H1 (cell line): ENCODE measurements around the gene CPD. TPM values are rescaled to one million over a fixed set of nuclear protein-coding genes. Genes with fewer than 3 reads are reported as not detected.

Source experiments
- CTCF ChIA-PET: fragments of 300-600 bp; sonication (Branson Sonifier 250); formaldehyde crosslinking; loops from one replicate; lab custom pipeline; 2021; ENCODE audit not compliant: partially characterized antibody; lab: Charles Lee
- POLR2A ChIA-PET: fragments of 300-600 bp; sonication (Branson Sonifier 250); formaldehyde crosslinking; loops from one replicate; lab custom pipeline; 2021; ENCODE audit warnings: inconsistent platforms; ENCODE audit not compliant: partially characterized antibody; lab: Charles Lee
- DNase-seq, 2 experiments: peaks; one replicate each; pipeline versions ENCODE4 v3.0.0 to v3.0.0-alpha.2; 2010 to 2022; ENCODE audit warnings: low spot score in 2 of 2, low read depth in 1 of 2, mixed read lengths in 1 of 2
- FAIRE-seq: peaks from 2 replicates; lab custom pipeline; 2011; peaks lifted over from hg19 to GRCh38; lab: Jason Lieb, UNC
- H2AFZ ChIP-seq: 2 replicates; pipeline ENCODE4 v1.8.1; 2012; ENCODE audit warnings: low read length, inconsistent platforms
- H2AK5ac ChIP-seq: 2 replicates; pipeline ENCODE4 v1.6.1; 2013; ENCODE audit warnings: low read depth, low read length
- H2BK120ac ChIP-seq: replicated peaks from 2 replicates; pipeline ENCODE3; 2013; ENCODE audit warnings: low read depth, low read length, inconsistent platforms
- H2BK12ac ChIP-seq: 2 replicates; pipeline ENCODE4 v1.6.1; 2013; ENCODE audit warnings: low read depth, low read length
- H2BK15ac ChIP-seq: 2 replicates; pipeline ENCODE4 v1.6.1; 2013; ENCODE audit warnings: low read length
- H2BK20ac ChIP-seq: 2 replicates; pipeline ENCODE4 v1.6.1; 2013; ENCODE audit warnings: low read length
- H2BK5ac ChIP-seq: 2 replicates; pipeline ENCODE4 v1.6.1; 2013; ENCODE audit warnings: low read depth, low read length
- H3K14ac ChIP-seq: 2 replicates; pipeline ENCODE4 v1.6.1; 2013; ENCODE audit warnings: inconsistent platforms; ENCODE audit not compliant: insufficient read length
- H3K18ac ChIP-seq: 2 replicates; pipeline ENCODE4 v1.6.1; 2013; ENCODE audit warnings: low read length; ENCODE audit errors: extremely low read depth
- H3K23ac ChIP-seq: 2 replicates; pipeline ENCODE4 v1.6.1; 2013; ENCODE audit warnings: inconsistent platforms; ENCODE audit not compliant: insufficient read length
- H3K23me2 ChIP-seq: 2 replicates; pipeline ENCODE4 v1.6.1; 2013; ENCODE audit warnings: low read depth, low read length
- H3K27ac ChIP-seq: 2 replicates; pipeline ENCODE4 v1.6.1; 2011; ENCODE audit warnings: low read depth, low read length, inconsistent platforms
- H3K27me3 ChIP-seq, 4 experiments: replicated peaks in 1 of 4; 1 replicate in 1 of 4; 2 replicates in 3 of 4; pipeline versions ENCODE4 v1.6.1 to v1.8.1; 2011 to 2013; ENCODE audit warnings: low read length in 3 of 4, mild to moderate bottlenecking in 3 of 4, inconsistent platforms in 2 of 4, mixed read lengths in 2 of 4, moderate library complexity in 1 of 4; ENCODE audit not compliant: control insufficient read depth in 3 of 4, insufficient read depth in 3 of 4; ENCODE audit errors: extremely low read depth in 1 of 4
- H3K36me3 ChIP-seq, 4 experiments: 2 replicates each; pipeline versions ENCODE4 v1.6.1 to v1.8.1; 2011 to 2013; ENCODE audit warnings: mild to moderate bottlenecking in 4 of 4, low read length in 3 of 4, moderate library complexity in 2 of 4, control low read depth in 1 of 4, inconsistent platforms in 1 of 4; ENCODE audit not compliant: insufficient read depth in 4 of 4, control insufficient read depth in 2 of 4
- H3K4ac ChIP-seq: replicated peaks from 2 replicates; pipeline ENCODE3; 2013; ENCODE audit warnings: low read length, low read depth, mixed read lengths, inconsistent platforms; ENCODE audit not compliant: insufficient read length
- H3K4me1 ChIP-seq, 4 experiments: replicated peaks in 1 of 4; 1 replicate in 1 of 4; 2 replicates in 3 of 4; pipeline versions ENCODE4 v1.6.1 to v1.8.1; 2011 to 2013; ENCODE audit warnings: low read length in 3 of 4, inconsistent platforms in 2 of 4, mixed read lengths in 1 of 4; ENCODE audit not compliant: insufficient read depth in 4 of 4, control insufficient read depth in 3 of 4
- H3K4me2 ChIP-seq, 2 experiments: 2 replicates each; pipeline versions ENCODE4 v1.6.1 to v1.8.1; 2011 to 2013; ENCODE audit warnings: low read depth in 2 of 2, low read length in 2 of 2, control low read depth in 1 of 2, inconsistent platforms in 1 of 2, mild to moderate bottlenecking in 1 of 2; ENCODE audit not compliant: insufficient read depth in 1 of 2
- H3K4me3 ChIP-seq, 4 experiments: fragments of 200-600, 300-600 bp in 1 of 4; sonication (generic), shearing (Covaris generic), sonication (Bioruptor Twin) in 1 of 4; 2 replicates each; pipeline versions ENCODE4 v1.5.1 to v1.8.1; 2011 to 2016; ENCODE audit warnings: low read length in 4 of 4, low read depth in 3 of 4, control low read depth in 2 of 4, inconsistent platforms in 2 of 4, mild to moderate bottlenecking in 2 of 4, mixed read lengths in 1 of 4, moderate library complexity in 1 of 4; ENCODE audit not compliant: insufficient read depth in 2 of 4; ENCODE audit errors: extremely low read depth in 1 of 4
- H3K56ac ChIP-seq: replicated peaks from 2 replicates; pipeline ENCODE3; 2013; ENCODE audit warnings: low read depth, mild to moderate bottlenecking, mixed read lengths, low read length, inconsistent platforms; ENCODE audit not compliant: insufficient read length
- H3K79me1 ChIP-seq: 2 replicates; pipeline ENCODE4 v1.6.1; 2013; ENCODE audit warnings: low read depth, low read length, control low read depth
- H3K79me2 ChIP-seq, 2 experiments: 2 replicates each; pipeline versions ENCODE4 v1.6.1 to v1.8.1; 2012 to 2013; ENCODE audit warnings: low read length in 2 of 2, mild to moderate bottlenecking in 2 of 2, inconsistent platforms in 1 of 2; ENCODE audit not compliant: insufficient read depth in 2 of 2, control insufficient read depth in 1 of 2
- H3K9ac ChIP-seq, 4 experiments: replicated peaks in 1 of 4; 1 replicate in 1 of 4; 2 replicates in 3 of 4; pipeline versions ENCODE4 v1.6.1 to v1.8.1; 2011 to 2013; ENCODE audit warnings: low read depth in 3 of 4, low read length in 3 of 4, control low read depth in 2 of 4, mild to moderate bottlenecking in 2 of 4, moderate library complexity in 2 of 4, inconsistent platforms in 1 of 4; ENCODE audit errors: extremely low read depth in 1 of 4
- H3K9me3 ChIP-seq, 2 experiments: 2 replicates each; pipeline versions ENCODE4 v1.6.1 to v1.8.1; 2012 to 2013; ENCODE audit warnings: mild to moderate bottlenecking in 2 of 2, moderate library complexity in 2 of 2, control low read depth in 1 of 2, inconsistent platforms in 1 of 2, low read depth in 1 of 2, low read length in 1 of 2, mixed read lengths in 1 of 2; ENCODE audit not compliant: insufficient read depth in 2 of 2
- H4K20me1 ChIP-seq, 2 experiments: replicated peaks in 1 of 2; 2 replicates each; pipeline versions ENCODE3 to v1.8.1; 2011 to 2013; ENCODE audit warnings: inconsistent platforms in 2 of 2, low read length in 2 of 2, mild to moderate bottlenecking in 1 of 2; ENCODE audit not compliant: insufficient read depth in 2 of 2, control insufficient read depth in 1 of 2
- H4K5ac ChIP-seq: 2 replicates; pipeline ENCODE4 v1.6.1; 2013; ENCODE audit warnings: low read length, low read depth, mixed read lengths, inconsistent platforms; ENCODE audit not compliant: insufficient read length
- H4K8ac ChIP-seq: 2 replicates; pipeline ENCODE4 v1.8.0; 2013; ENCODE audit warnings: mild to moderate bottlenecking, moderate library complexity, low read length, inconsistent platforms; ENCODE audit not compliant: insufficient read depth; ENCODE audit errors: extremely low read depth
- H4K91ac ChIP-seq: replicated peaks from 2 replicates; pipeline ENCODE3; 2013; ENCODE audit warnings: low read length, mixed read lengths, inconsistent platforms; ENCODE audit not compliant: insufficient read length
- ASH2L ChIP-seq: fragments of 200-600, 300-600 bp; sonication (generic); IDR thresholded peaks from one replicate; pipeline ENCODE4 v1.7.1; 2017; ENCODE audit warnings: low read length
- WGBS, 2 experiments: shearing (Covaris generic) in 1 of 2; methylation state at CpG; one replicate each; pipeline versions ENCODE4 v1.1.6 to v1.1.7; 2013 to 2015; ENCODE audit warnings: low lambda C conversion rate in 2 of 2, mixed read lengths in 2 of 2, inconsistent platforms in 1 of 2, low coverage in 1 of 2, missing lambda C conversion rate in 1 of 2; ENCODE audit not compliant: insufficient replicate concordance in 2 of 2, insufficient coverage in 1 of 2, insufficient read length in 1 of 2; ENCODE audit errors: extremely low coverage in 1 of 2, missing lambda C conversion rate in 1 of 2; 5-methylcytosine and 5-hydroxymethylcytosine counted together
- polyA plus RNA-seq, 7 experiments: library from polyadenylated mRNA; depleted of rRNA in 3 of 7; stranded (reverse) in 5 of 7; unstranded in 2 of 7; fragments of >200 nt in 5 of 7; fragments of 200-250 nt in 2 of 7; gene quantifications; 1 replicate in 5 of 7; 2 replicates in 1 of 7; 4 replicates in 1 of 7; pipeline versions ENCODE4 v1.2.1 to v1.2.3, GENCODE V29; 2011 to 2013; ENCODE audit warnings: missing spikeins in 2 of 7, mixed read lengths in 2 of 7
- total RNA-seq: library from RNA; stranded (reverse); fragmentation: NEBNext Ultra II Directional; extraction: Animal tissue kit (Norgen Biotek cat#: 25700); gene quantifications from 2 replicates; pipeline ENCODE4 v1.2.1, GENCODE V29; 2021

Gene CPD
- total and polyA plus RNA-seq, 2 of the 8 experiments (the other 6 are each of a cell fraction or from before 2014, with no cell fraction given): 8.6 to 46.2 TPM

GRCh38 chr17:30382345-30382744, 3.6 kb downstream of the CPD start:
- Histone ChIP-seq H3K27ac (no peak overlapping the region), H2BK120ac (no peak overlapping the region), H2BK20ac (no peak overlapping the region), H2AK5ac (no peak overlapping the region), H2AFZ (no peak overlapping the region), H4K91ac (no peak overlapping the region), H3K56ac (no peak overlapping the region), H3K23ac (no peak overlapping the region), H3K27me3 (peaks cover 4 to 20% (median 15%) of the 10 kb centered on the region in 4 experiments), H3K4ac (no peak overlapping the region), H2BK12ac (no peak overlapping the region), H2BK15ac (no peak overlapping the region), H4K8ac (no peak overlapping the region), H3K4me2 (no peak overlapping the region), H3K23me2 (peaks cover 10% of the 10 kb centered on the region), H3K4me1 (peaks cover 0 to 3% (median under 1%) of the 10 kb centered on the region in 4 experiments; a peak in 3 of 7 replicates), H3K18ac (no peak overlapping the region), H4K20me1 (peaks cover 10 to 19% of the 10 kb centered on the region in 2 experiments), H2BK5ac (no peak overlapping the region), H3K79me1 (no peaks in the 10 kb centered on the region), H3K9me3 (no peaks in the 10 kb centered on the region), H4K5ac (no peak overlapping the region), H3K79me2 (peaks cover 0 to 46% of the 10 kb centered on the region in 2 experiments; a peak in 2 of 4 replicates), H3K36me3 (peaks cover 0 to 13% (median 2%) of the 10 kb centered on the region in 4 experiments; a peak in 3 of 8 replicates), H3K4me3 (no peak overlapping the region), H3K14ac (no peak overlapping the region), H3K9ac (no peak overlapping the region)
- FAIRE-seq (no peak), DNase-seq (no peak)
- ChIA-PET POLR2A (no interaction called here), CTCF (no interaction called here)
- WGBS, 2 experiments: 78% methylated on average over 1 of the region's 1 CpG; no CpG with 5 or more reads in 1 of the 2 experiments
- no peak for TF ChIP-seq ASH2L
